Measurements from ENCODE around the gene PSMB9. TPM values are rescaled to one million over a fixed set of nuclear protein-coding genes. Genes with fewer than 3 reads are reported as not detected.
A peak's percentile ranks its signal among the peaks of the same experiment; 100 is the strongest.
"Not testable (repeated sequence)": the region's sequence is repeated elsewhere in the genome, so short reads cannot be mapped to it uniquely, and the experiment has no call there.

PSMB9 gene
- total RNA-seq (ENCODE audit: low replicate concordance), result 10.8 and 11.5 TPM in 2 replicates

GRCh38 chr6:32853541-32854375 is at the start of gene PSMB9, which contains the start of gene TAP1:
PSMB9 (plus strand) TSS chr6:32854192; CDS start chr6:32854230, 38 bp downstream.
TAP1 (minus strand) TSS chr6:32853704; CDS start chr6:32853636, 68 bp downstream.
- peak within 1 kb of the TSS; percentile 93 for H3K4me3 ChIP-seq (ENCODE audit: low read depth, low read length)
- TF ChIP-seq, protein P1, sequence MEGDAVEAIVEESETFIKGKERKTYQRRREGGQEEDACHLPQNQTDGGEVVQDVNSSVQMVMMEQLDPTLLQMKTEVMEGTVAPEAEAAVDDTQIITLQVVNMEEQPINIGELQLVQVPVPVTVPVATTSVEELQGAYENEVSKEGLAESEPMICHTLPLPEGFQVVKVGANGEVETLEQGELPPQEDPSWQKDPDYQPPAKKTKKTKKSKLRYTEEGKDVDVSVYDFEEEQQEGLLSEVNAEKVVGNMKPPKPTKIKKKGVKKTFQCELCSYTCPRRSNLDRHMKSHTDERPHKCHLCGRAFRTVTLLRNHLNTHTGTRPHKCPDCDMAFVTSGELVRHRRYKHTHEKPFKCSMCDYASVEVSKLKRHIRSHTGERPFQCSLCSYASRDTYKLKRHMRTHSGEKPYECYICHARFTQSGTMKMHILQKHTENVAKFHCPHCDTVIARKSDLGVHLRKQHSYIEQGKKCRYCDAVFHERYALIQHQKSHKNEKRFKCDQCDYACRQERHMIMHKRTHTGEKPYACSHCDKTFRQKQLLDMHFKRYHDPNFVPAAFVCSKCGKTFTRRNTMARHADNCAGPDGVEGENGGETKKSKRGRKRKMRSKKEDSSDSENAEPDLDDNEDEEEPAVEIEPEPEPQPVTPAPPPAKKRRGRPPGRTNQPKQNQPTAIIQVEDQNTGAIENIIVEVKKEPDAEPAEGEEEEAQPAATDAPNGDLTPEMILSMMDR (IDR thresholded peaks at IDR 0.05; ENCODE audit: insufficient read depth, low read length), result peak; percentile 57
- peak; percentile 93 for DNase-seq (ENCODE audit: low read depth)

- DNase-seq (ENCODE audit: low read depth), result not testable (repeated sequence)
Measured at GRCh38 chr6:32805404-32805803, 48.6 kb upstream of the PSMB9 start.

DNA sequence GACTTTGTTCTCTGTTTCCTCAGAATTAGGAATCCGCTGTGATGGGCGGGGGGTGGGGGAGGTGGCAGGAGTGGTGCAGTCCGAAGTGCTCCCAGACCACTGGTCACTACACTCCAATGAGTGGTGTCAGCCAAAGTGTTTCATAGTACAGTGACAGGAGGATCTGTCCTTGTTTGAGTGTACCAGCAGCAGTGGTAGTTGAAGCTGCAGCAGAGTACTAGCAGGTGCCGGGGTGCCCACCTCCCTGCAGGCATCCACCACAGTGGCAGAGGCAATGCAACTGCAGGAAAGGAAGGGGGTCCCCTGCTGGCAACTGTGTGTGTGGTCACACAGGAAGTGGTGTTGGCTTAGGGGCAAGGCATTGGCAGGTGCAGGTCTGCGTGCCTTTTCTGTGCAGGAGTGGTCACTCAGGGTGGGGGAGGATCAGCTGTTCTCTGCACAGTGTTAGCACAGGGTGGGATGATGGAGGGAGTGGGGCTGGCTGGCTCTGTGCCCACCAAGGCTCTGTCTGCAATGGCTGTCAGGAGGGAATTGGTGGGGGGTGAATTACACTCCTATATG is 46.9 kb upstream of the PSMB9 start:
- no peak for DNase-seq (ENCODE audit: low read depth)
- TF ChIP-seq, protein P1 (IDR thresholded peaks at IDR 0.05; ENCODE audit: insufficient read depth, low read length), result no peak
- H3K4me3 ChIP-seq (ENCODE audit: low read depth, low read length), result no peak overlapping the region

More at GRCh38 chr6:32805404-32805803, 48.6 kb upstream of the PSMB9 start:
- not testable (repeated sequence) for H3K4me3 ChIP-seq (ENCODE audit: low read depth, low read length)

- no peak overlapping the region for H3K4me3 ChIP-seq (ENCODE audit: low read depth, low read length)
- TF ChIP-seq, protein P1 (IDR thresholded peaks at IDR 0.05; ENCODE audit: insufficient read depth, low read length), result no peak
- DNase-seq (ENCODE audit: low read depth), result no peak
Measured at GRCh38 chr6:32809171-32809570, 44.8 kb upstream of the PSMB9 start.

GRCh38 chr6:32814145-32814544 is 39.8 kb upstream of the PSMB9 start:
- no peak for DNase-seq (ENCODE audit: low read depth)
- TF ChIP-seq, protein P1 (IDR thresholded peaks at IDR 0.05; ENCODE audit: insufficient read depth, low read length), result no peak
- no peak overlapping the region for H3K4me3 ChIP-seq (ENCODE audit: low read depth, low read length)

- H3K4me3 ChIP-seq (ENCODE audit: low read depth, low read length), result no peak overlapping the region
- DNase-seq (ENCODE audit: low read depth), result peak; percentile 28
- TF ChIP-seq, protein P1 (IDR thresholded peaks at IDR 0.05; ENCODE audit: insufficient read depth, low read length), result no peak
Measured at GRCh38 chr6:32815115-32815514, 38.9 kb upstream of the PSMB9 start.

- no peak for DNase-seq (ENCODE audit: low read depth)
- H3K4me3 ChIP-seq (ENCODE audit: low read depth, low read length), result no peak overlapping the region
- TF ChIP-seq, protein P1 (IDR thresholded peaks at IDR 0.05; ENCODE audit: insufficient read depth, low read length), result no peak
Measured at GRCh38 chr6:32815996-32816395, 38.0 kb upstream of the PSMB9 start.
